ENCODE results near the gene PDE6H.

The PDE6H gene

DNA sequence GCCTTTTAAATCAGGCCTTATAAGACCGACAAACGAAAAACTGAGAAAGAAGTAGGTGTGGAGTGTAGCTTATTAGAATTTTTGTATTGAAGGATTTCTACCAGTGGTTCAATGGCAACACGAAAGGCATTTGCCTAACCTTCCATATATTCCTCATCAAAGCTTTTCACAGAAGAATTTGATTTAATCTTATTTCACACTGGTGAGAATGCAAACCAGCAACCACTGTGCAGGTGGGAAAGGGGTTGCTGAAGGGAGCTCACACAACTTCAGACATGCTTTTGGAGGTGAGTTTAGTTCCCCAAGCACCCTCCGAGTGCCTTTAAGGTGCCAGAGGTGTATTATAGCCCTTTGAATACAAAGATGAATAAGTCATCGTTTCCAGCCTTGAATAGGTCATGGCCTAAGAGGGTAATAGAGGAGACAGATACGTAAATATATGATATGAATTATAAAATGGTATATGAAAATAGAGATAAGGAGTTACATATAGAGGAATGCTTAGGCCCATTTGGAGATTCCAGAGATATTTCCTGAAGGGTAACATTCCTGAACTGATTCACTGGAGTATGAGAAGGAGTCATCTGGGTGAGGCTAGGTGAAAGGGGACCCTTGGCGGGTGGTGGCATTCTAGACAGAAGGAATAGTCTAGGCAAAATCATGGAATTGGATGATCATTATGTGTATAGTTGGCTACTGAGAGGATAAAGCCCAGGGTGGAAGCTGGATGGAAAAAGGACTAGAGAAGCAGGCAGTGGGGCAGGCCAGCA lies 40.9 kb upstream of the PDE6H start:
- no peak for DNase-seq (ENCODE audit: extremely low read depth, low read depth)
- TF ChIP-seq, protein P1, sequence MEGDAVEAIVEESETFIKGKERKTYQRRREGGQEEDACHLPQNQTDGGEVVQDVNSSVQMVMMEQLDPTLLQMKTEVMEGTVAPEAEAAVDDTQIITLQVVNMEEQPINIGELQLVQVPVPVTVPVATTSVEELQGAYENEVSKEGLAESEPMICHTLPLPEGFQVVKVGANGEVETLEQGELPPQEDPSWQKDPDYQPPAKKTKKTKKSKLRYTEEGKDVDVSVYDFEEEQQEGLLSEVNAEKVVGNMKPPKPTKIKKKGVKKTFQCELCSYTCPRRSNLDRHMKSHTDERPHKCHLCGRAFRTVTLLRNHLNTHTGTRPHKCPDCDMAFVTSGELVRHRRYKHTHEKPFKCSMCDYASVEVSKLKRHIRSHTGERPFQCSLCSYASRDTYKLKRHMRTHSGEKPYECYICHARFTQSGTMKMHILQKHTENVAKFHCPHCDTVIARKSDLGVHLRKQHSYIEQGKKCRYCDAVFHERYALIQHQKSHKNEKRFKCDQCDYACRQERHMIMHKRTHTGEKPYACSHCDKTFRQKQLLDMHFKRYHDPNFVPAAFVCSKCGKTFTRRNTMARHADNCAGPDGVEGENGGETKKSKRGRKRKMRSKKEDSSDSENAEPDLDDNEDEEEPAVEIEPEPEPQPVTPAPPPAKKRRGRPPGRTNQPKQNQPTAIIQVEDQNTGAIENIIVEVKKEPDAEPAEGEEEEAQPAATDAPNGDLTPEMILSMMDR (IDR thresholded peaks at IDR 0.05; ENCODE audit: low read depth, low read length), result no peak

DNA sequence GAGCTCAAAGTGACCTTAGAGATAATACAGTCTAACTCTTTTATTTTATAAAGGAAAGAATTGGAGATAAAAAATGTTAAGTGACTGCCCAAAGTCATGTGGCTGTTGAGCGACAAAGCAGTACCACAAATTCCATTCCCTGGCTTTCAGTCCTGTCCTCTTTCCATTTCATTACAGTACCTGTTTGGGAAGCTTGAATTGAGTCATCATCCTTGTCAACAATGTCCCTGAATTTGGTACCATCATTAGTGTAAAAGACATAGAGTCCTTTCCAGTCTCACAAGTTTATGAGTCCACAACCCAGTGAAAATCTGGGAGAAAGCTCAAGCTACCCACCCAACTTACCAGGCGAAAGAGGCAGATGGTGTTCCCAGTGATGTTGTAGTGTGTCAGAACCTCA lies 38.3 kb upstream of the PDE6H start:
- no peak for DNase-seq (ENCODE audit: extremely low read depth, low read depth)
- TF ChIP-seq, protein P1 (IDR thresholded peaks at IDR 0.05; ENCODE audit: low read depth, low read length), result no peak

DNA sequence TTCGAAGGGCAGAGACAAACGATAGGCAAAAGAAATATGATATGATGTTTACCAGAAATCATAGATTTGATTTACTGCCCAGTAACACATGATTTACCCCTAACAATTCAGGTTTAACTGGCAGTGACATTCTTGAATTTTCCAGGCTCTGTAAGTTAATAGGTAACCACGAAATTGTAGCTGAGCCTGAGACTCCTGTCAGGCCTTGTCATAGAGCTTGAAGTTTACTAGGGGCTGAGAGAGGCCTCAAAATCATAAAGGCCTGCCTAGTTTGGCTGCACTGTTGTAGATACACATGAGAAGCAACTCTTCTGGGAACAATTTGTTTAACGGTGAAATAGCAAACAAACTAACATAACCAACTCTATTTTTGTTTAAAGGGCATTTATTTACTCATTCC lies 37.8 kb upstream of the PDE6H start:
- DNase-seq (ENCODE audit: extremely low read depth, low read depth), result no peak
- TF ChIP-seq, protein P1 (IDR thresholded peaks at IDR 0.05; ENCODE audit: low read depth, low read length), result no peak

DNA sequence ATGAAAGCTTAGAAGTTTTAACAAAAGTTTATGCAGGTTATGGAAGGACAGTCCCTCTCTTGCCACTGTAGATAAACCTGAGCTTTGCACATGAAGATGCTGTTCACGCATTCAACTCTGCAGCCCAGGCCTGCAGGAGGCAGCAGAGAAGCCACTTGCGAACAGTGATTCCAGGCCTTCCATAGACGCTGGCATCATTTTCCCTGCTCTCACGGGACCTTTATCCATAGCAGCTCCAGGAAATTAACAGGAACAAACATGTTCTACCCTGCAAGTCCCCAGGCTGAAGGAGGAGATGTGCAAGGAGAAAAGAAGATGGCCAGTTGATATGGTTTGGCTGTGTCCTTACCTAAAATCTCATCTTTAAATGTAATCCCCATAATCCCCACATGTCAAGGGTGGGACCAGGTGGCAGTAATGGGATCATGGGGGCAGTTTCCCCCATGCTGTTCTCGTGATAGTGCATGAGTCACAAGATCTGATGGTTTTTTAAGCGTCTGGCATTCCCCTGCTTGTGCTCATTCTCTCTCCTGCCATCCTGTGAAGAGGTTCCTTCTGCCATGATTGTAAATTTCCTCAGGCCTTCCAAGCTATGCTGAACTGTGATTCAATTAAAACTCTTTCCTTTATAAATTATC lies 36.5 kb upstream of the PDE6H start:
- no peak for DNase-seq (ENCODE audit: extremely low read depth, low read depth)
- TF ChIP-seq, protein P1 (IDR thresholded peaks at IDR 0.05; ENCODE audit: low read depth, low read length), result no peak

DNA sequence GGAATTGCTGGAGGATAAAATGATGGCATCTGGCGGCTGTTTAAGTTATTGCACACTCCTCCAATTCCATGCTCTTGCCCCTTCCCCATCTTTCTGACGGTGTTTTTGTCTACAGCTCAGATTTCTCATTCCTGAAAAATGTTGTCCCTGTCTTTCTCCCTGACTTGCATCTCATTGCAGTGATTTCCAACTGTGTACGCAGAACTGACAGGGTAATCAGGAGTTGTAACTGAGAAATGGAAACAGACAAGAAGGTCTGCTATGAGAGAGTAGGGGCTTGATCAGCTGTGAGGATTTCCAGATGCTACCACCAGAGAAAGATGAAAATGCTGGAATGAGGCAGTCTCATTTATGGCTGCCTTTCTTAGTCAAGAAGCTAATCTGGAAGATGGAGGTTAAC lies 35.8 kb upstream of the PDE6H start:
- TF ChIP-seq, protein P1 (IDR thresholded peaks at IDR 0.05; ENCODE audit: low read depth, low read length), result no peak
- DNase-seq (ENCODE audit: extremely low read depth, low read depth), result no peak

DNA sequence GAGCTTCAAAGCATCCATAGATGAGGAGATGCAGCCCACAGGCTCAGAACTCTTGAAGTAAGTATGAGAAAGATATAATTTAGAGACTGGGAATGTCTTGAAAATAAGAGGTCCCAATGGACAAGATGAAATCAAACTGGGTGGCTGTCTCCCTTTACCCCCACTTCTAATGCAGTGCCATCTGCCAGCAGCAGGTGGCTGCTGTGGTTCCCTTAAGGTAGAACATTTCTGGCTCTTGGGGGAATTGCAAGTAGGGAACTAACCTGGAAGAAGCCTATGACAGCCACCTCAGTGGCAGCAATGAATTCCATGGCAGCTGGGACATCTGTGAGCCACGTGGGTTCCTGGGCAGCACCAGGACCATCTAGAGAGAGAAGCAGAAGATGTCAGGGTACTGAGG lies 35.2 kb upstream of the PDE6H start:
- no peak for DNase-seq (ENCODE audit: extremely low read depth, low read depth)
- TF ChIP-seq, protein P1 (IDR thresholded peaks at IDR 0.05; ENCODE audit: low read depth, low read length), result no peak

DNA sequence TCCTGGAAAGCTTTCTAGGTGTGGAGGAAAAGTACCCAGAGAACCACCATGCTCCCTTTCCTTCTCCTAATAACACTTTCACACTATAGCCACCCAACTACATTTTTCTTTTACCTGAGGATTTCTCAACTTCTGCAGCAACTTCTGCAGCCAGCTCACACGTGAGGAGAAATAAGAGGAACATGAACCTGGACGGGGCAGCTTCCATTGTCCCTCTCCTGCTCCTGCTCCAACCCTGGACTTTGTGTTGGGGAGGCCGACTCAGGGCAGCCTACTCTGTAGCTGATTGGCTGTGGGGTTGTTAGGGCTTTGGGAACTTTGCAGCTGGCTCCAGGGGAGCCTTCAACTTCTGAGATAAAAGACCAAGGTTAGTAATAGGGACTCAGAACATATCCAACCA lies 34.5 kb upstream of the PDE6H start, which contains the start of gene ERP27:
ERP27 (minus strand) TSS at position 237 of the 400 bp plus-strand sequence; CDS start at position 208, 29 bp downstream.
- DNase-seq (ENCODE audit: extremely low read depth, low read depth), result no peak

More for the DNA sequence above, 34.5 kb upstream of the PDE6H start, which contains the start of gene ERP27:
- TF ChIP-seq, protein P1 (IDR thresholded peaks at IDR 0.05; ENCODE audit: low read depth, low read length), result no peak

Data from AG09319 (cell line).